ENCODE results near the gene PERM1. TPM values are rescaled to one million over a fixed set of nuclear protein-coding genes. Genes with fewer than 3 reads are reported as not detected.

Gene PERM1
- total and polyA plus RNA-seq, 2 of the 13 experiments (the other 11 are each of a cell fraction or from before 2014, with no cell fraction given), result 0.04 to 0.29 TPM

GRCh38 chr1:958823-959730 lies 22.8 kb downstream of the PERM1 start, which contains the start of gene NOC2L (continued):
- TF ChIP-seq ZFP91 (CRISPR knock-in tag; IDR thresholded peaks at IDR 0.05; ENCODE audit: borderline replicate concordance), result peak; percentile 71
- TF ChIP-seq ZNF777 (CRISPR knock-in tag; IDR thresholded peaks at IDR 0.05), result peak; percentile 95
- TF ChIP-seq HOXA5 (CRISPR knock-in tag; IDR thresholded peaks at IDR 0.05), result peak; percentile 90
- TF ChIP-seq ATF4 (CRISPR knock-in tag; IDR thresholded peaks at IDR 0.05), result 0 out of 4 replicates have a peak, but pooled peaks of 1 of the 2 experiments have one; percentile 26
- TF ChIP-seq ZNF619 (CRISPR knock-in tag; IDR thresholded peaks at IDR 0.05), result 0 out of 2 replicates have a peak, but pooled peaks have one; percentile 59
- TF ChIP-seq KMT2B (CRISPR knock-in tag; IDR thresholded peaks at IDR 0.05), result 0 out of 2 replicates have a peak, but pooled peaks have one; percentile 57
- TF ChIP-seq HDAC1 (CRISPR knock-in tag; IDR thresholded peaks at IDR 0.05), result peak; percentile 94
- no peak for TF ChIP-seq MATR3 (CRISPR knock-in tag; IDR thresholded peaks at IDR 0.05)
- peak; percentile 98 for TF ChIP-seq GATAD1 (CRISPR knock-in tag; IDR thresholded peaks at IDR 0.05)
- TF ChIP-seq TEAD3 (CRISPR knock-in tag; optimal IDR thresholded peaks at IDR 0.05; ENCODE audit: borderline replicate concordance), result no peak
- no peak for TF ChIP-seq ZNF691 (CRISPR knock-in tag; IDR thresholded peaks at IDR 0.05; ENCODE audit: borderline replicate concordance, low read depth)
- TF ChIP-seq SIN3B (IDR thresholded peaks at IDR 0.05; ENCODE audit: low read length), result peak; percentile 95
- TF ChIP-seq ARNT2 (CRISPR knock-in tag; IDR thresholded peaks at IDR 0.05; ENCODE audit: low read depth), result 0 out of 2 replicates have a peak, but pooled peaks have one; percentile 37
- 0 out of 2 replicates have a peak, but pooled peaks have one; percentile 23 for TF ChIP-seq ZNF850 (CRISPR knock-in tag; conservative IDR thresholded peaks at IDR 0.05)
- TF ChIP-seq ATF7-NPFF (CRISPR knock-in tag; IDR thresholded peaks at IDR 0.05; ENCODE audit: low read depth), result 0 out of 2 replicates have a peak, but pooled peaks have one; percentile 23
- TF ChIP-seq DZIP1 (CRISPR knock-in tag; IDR thresholded peaks at IDR 0.05), result peak; percentile 74; the same call in 1 of the 2 replicates
- TF ChIP-seq PHF8 (CRISPR knock-in tag; IDR thresholded peaks at IDR 0.05), result peak; percentile 78
- no peak for TF ChIP-seq PCBP2 (optimal IDR thresholded peaks at IDR 0.05; ENCODE audit: low read depth, low read length, poor library complexity, severe bottlenecking)
- peak; percentile 59; the same call in 1 of the 2 replicates for TF ChIP-seq E2F1 (CRISPR knock-in tag; IDR thresholded peaks at IDR 0.05)
- no peak for TF ChIP-seq DBP (CRISPR knock-in tag; IDR thresholded peaks at IDR 0.05; ENCODE audit: not compliant biosample characterization)
